Neutrophil (primary cell): ENCODE results near the gene DAB2IP.

ENCODE experiments used
- H3K27ac ChIP-seq: fragments of 200-600 bp; sonication (generic); 2 replicates; pipeline ENCODE4 v1.5.1; 2016; ENCODE audit warnings: mild to moderate bottlenecking, moderate library complexity
- H3K27me3 ChIP-seq: fragments of 200-600 bp; sonication (generic); 2 replicates; pipeline ENCODE4 v1.6.0; 2016; ENCODE audit warnings: mild to moderate bottlenecking
- H3K36me3 ChIP-seq: fragments of 200-600 bp; sonication (generic); 2 replicates; pipeline ENCODE4 v1.5.1; 2017
- H3K4me1 ChIP-seq, 2 experiments: fragments of 200-600 bp in 1 of 2; sonication (generic) in 1 of 2; 1 replicate in 1 of 2; 2 replicates in 1 of 2; pipeline versions ENCODE4 v1.5.1 to v1.6.1; 2013 to 2016; ENCODE audit warnings: low read depth in 1 of 2, low read length in 1 of 2, mild to moderate bottlenecking in 1 of 2, moderate library complexity in 1 of 2; ENCODE audit not compliant: control insufficient read depth in 1 of 2, insufficient read depth in 1 of 2
- H3K4me3 ChIP-seq, 2 experiments: fragments of 200-600 bp in 1 of 2; sonication (generic) in 1 of 2; 1 replicate in 1 of 2; 2 replicates in 1 of 2; pipeline ENCODE4 v1.5.1; 2013 to 2016; ENCODE audit warnings: low read depth in 1 of 2, low read length in 1 of 2, mild to moderate bottlenecking in 1 of 2, moderate library complexity in 1 of 2
- H3K9me3 ChIP-seq: fragments of 200-600 bp; sonication (generic); 2 replicates; pipeline ENCODE4 v1.5.1; 2016
- CTCF ChIP-seq: fragments of 200-600 bp; sonication (generic); IDR thresholded peaks from 2 replicates; pipeline ENCODE4 v1.5.1; 2016; ENCODE audit warnings: antibody characterized with exemption

The DAB2IP gene

GRCh38 chr9:121812159-121812735, 160.8 kb downstream of the DAB2IP start:
- Histone ChIP-seq H3K27me3 (no peaks in the 10 kb centered on the region), H3K4me3 (no peak overlapping the region), H3K36me3 (no peaks in the 10 kb centered on the region), H3K9me3 (no peaks in the 10 kb centered on the region), H3K27ac (no peak overlapping the region), H3K4me1 (no peaks in the 10 kb centered on the region)
- no peak for TF ChIP-seq CTCF

GRCh38 chr9:121813519-121814210, 162.2 kb downstream of the DAB2IP start:
- Histone ChIP-seq H3K9me3 (no peaks in the 10 kb centered on the region), H3K27me3 (no peaks in the 10 kb centered on the region), H3K4me3 (no peak overlapping the region), H3K27ac (no peak overlapping the region), H3K36me3 (no peaks in the 10 kb centered on the region), H3K4me1 (no peaks in the 10 kb centered on the region)
- TF ChIP-seq CTCF: no peak

- no peaks in the 10 kb centered on the region for H3K9me3 ChIP-seq
- H3K4me3 ChIP-seq: no peak overlapping the region
- no peak for TF ChIP-seq CTCF
- H3K36me3 ChIP-seq: no peaks in the 10 kb centered on the region
- H3K27me3 ChIP-seq: peaks cover 4% of the 10 kb centered on the region
- H3K27ac ChIP-seq: no peak overlapping the region
- no peaks in the 10 kb centered on the region for H3K4me1 ChIP-seq
Measured at GRCh38 chr9:121814594-121814993, 163.2 kb downstream of the DAB2IP start.

GRCh38 chr9:121815084-121815483, 163.7 kb downstream of the DAB2IP start:
- no peak overlapping the region for H3K4me3 ChIP-seq
- H3K9me3 ChIP-seq: no peaks in the 10 kb centered on the region
- no peaks in the 10 kb centered on the region for H3K4me1 ChIP-seq
- H3K27ac ChIP-seq: no peak overlapping the region
- peaks cover 9% of the 10 kb centered on the region for H3K27me3 ChIP-seq
- no peak for TF ChIP-seq CTCF
- H3K36me3 ChIP-seq: no peaks in the 10 kb centered on the region

GRCh38 chr9:121815546-121816448, 164.4 kb downstream of the DAB2IP start:
- Histone ChIP-seq H3K27ac (no peak overlapping the region), H3K27me3 (peaks cover 16% of the 10 kb centered on the region), H3K36me3 (no peaks in the 10 kb centered on the region), H3K9me3 (no peaks in the 10 kb centered on the region), H3K4me3 (no peak overlapping the region), H3K4me1 (no peaks in the 10 kb centered on the region)
- no peak for TF ChIP-seq CTCF
